ENCODE measurements around the gene TRIM7. TPM values are rescaled to one million over a fixed set of nuclear protein-coding genes. Genes with fewer than 3 reads are reported as not detected.

Gene TRIM7
- total RNA-seq, 1 experiment from 2014 or later = 28.1 TPM

- Histone ChIP-seq H3K4me1 (ENCODE audit: insufficient read depth, low read length) (peaks cover 22% of the 10 kb centered on the region), H3K79me2 (ENCODE audit: low read length) (no peaks in the 10 kb centered on the region), H4K20me1 (ENCODE audit: low read length) (no peaks in the 10 kb centered on the region), H2AFZ (ENCODE audit: low read length) (peak overlapping the region; percentile 92), H3K9me3 (ENCODE audit: low read length) (no peaks in the 10 kb centered on the region), H3K4me3 (ENCODE audit: low read length) (peak overlapping the region; percentile 89), H3F3A (ENCODE audit: low read length, unreplicated experiment) (peaks cover 6% of the 10 kb centered on the region), H3K36me3 (ENCODE audit: low read depth, low read length) (no peaks in the 10 kb centered on the region), H3K9me2 (replicated peaks; ENCODE audit: low read length) (no peaks in the 10 kb centered on the region), H3K4me2 (ENCODE audit: low read length) (peak overlapping the region; percentile 96), H3K27ac (ENCODE audit: low read length) (no peak overlapping the region), H3K9ac (ENCODE audit: low read length) (peak overlapping the region; percentile 43; the same call in 1 of the 2 replicates), H3K27me3 (ENCODE audit: low read length) (no peaks in the 10 kb centered on the region)
- ATAC-seq (no peak), DNase-seq (peak; percentile 33)
- no TSS peak for BruUV-seq (replicated peaks)
- intact Hi-C loops (cut with micrococcal nuclease) = no loop called here
- CTCF ChIA-PET = no interaction called here
- POLR2A ChIA-PET (ENCODE audit: unreplicated experiment) = interaction anchor here (0.6 kb wide), 1 partner anchor 18 kb away, joined by 9 read pairs; no protein-coding TSS in a partner anchor
- TF ChIP-seq EZH2 (IDR thresholded peaks at IDR 0.05; ENCODE audit: low read length, unreplicated experiment) (no peak), EZH2phosphoT487 (IDR thresholded peaks at IDR 0.05; ENCODE audit: borderline replicate concordance, low read length) (no peak), CTCF (conservative IDR thresholded peaks at IDR 0.05; ENCODE audit: low read depth, low read length) (no peak)
Measured at GRCh38 chr5:181189363-181189961, 15.5 kb downstream of the TRIM7 start.

- peak overlapping the region; percentile 57; the same call in 1 of the 2 replicates for H3K9ac ChIP-seq (ENCODE audit: low read length)
- H3K9me2 ChIP-seq (replicated peaks; ENCODE audit: low read length) = no peaks in the 10 kb centered on the region
- H3K4me1 ChIP-seq (ENCODE audit: insufficient read depth, low read length) = peaks cover 22% of the 10 kb centered on the region
- no peaks in the 10 kb centered on the region for H3K27me3 ChIP-seq (ENCODE audit: low read length)
- peak overlapping the region; percentile 89 for H3K4me3 ChIP-seq (ENCODE audit: low read length)
- no peak overlapping the region for H3K27ac ChIP-seq (ENCODE audit: low read length)
- DNase-seq (peak; percentile 93), ATAC-seq (peak; percentile 2)
- H3F3A ChIP-seq (ENCODE audit: low read length, unreplicated experiment) = peaks cover 6% of the 10 kb centered on the region
- H3K36me3 ChIP-seq (ENCODE audit: low read depth, low read length) = no peaks in the 10 kb centered on the region
- no peaks in the 10 kb centered on the region for H3K9me3 ChIP-seq (ENCODE audit: low read length)
- no peaks in the 10 kb centered on the region for H4K20me1 ChIP-seq (ENCODE audit: low read length)
- H3K4me2 ChIP-seq (ENCODE audit: low read length) = peak overlapping the region; percentile 96
- TF ChIP-seq CTCF (conservative IDR thresholded peaks at IDR 0.05; ENCODE audit: low read depth, low read length) (no peak; the same call in 1 of the 2 replicates), EZH2phosphoT487 (IDR thresholded peaks at IDR 0.05; ENCODE audit: borderline replicate concordance, low read length) (no peak), EZH2 (IDR thresholded peaks at IDR 0.05; ENCODE audit: low read length, unreplicated experiment) (no peak)
- POLR2A ChIA-PET (ENCODE audit: unreplicated experiment) = no interaction called here
- peak overlapping the region; percentile 92 for H2AFZ ChIP-seq (ENCODE audit: low read length)
- intact Hi-C loops (cut with micrococcal nuclease) = loop anchor here (1.0 kb wide), 1 partner anchor 18 kb away; no protein-coding TSS in a partner anchor
- CTCF ChIA-PET = interaction anchor here (1.1 kb wide), 1 partner anchor 18 kb away, joined by 7 read pairs; no protein-coding TSS in a partner anchor
- no peaks in the 10 kb centered on the region for H3K79me2 ChIP-seq (ENCODE audit: low read length)
- no TSS peak for BruUV-seq (replicated peaks)
Measured at GRCh38 chr5:181188700-181189362, 16.2 kb downstream of the TRIM7 start.
